OCI-LY3 (cell line): ENCODE data around the gene ALDOA.

Experiments
- H2AFZ ChIP-seq: fragments of 200-600, 300-600 bp; shearing (Covaris generic); 2 replicates; pipeline ENCODE4 v1.6.0; 2014; ENCODE audit warnings: antibody characterized with exemption, low read depth, low read length
- H3K27ac ChIP-seq: fragments of 200-600, 300-600 bp; sonication (generic); 2 replicates; pipeline ENCODE4 v1.5.1; 2014; ENCODE audit warnings: mild to moderate bottlenecking, low read length, moderate library complexity, mixed read lengths
- H3K27me3 ChIP-seq: fragments of 200-600, 300-600 bp; sonication (generic); 2 replicates; pipeline ENCODE4 v1.6.1; 2014; ENCODE audit warnings: low read depth, low read length, mixed read lengths
- H3K36me3 ChIP-seq: fragments of 200-600, 300-600 bp; sonication (generic); replicated peaks from 2 replicates; pipeline ENCODE3; 2014; ENCODE audit warnings: low read depth, low read length, mixed read lengths
- H3K4me1 ChIP-seq: fragments of 300-600, 200-600 bp; sonication (generic); 2 replicates; pipeline ENCODE4 v1.6.1; 2014; ENCODE audit warnings: low read length, mixed read lengths
- H3K4me2 ChIP-seq: fragments of 200-600, 300-600 bp; sonication (generic); 2 replicates; pipeline ENCODE4 v1.6.1; 2014; ENCODE audit warnings: low read length, mixed read lengths
- H3K4me3 ChIP-seq: fragments of 300-600, 200-600 bp; sonication (generic); 2 replicates; pipeline ENCODE4 v1.5.1; 2014; ENCODE audit warnings: antibody characterized with exemption, mild to moderate bottlenecking, low read length, moderate library complexity
- H3K79me2 ChIP-seq: fragments of 300-600, 200-600 bp; shearing (Covaris generic); 2 replicates; pipeline ENCODE4 v1.6.1; 2014; ENCODE audit warnings: mild to moderate bottlenecking, low read length, mixed read lengths
- H3K9ac ChIP-seq: fragments of 300-600, 200-600 bp; shearing (Covaris generic); 2 replicates; pipeline ENCODE4 v1.6.0; 2014; ENCODE audit warnings: mild to moderate bottlenecking, low read length, moderate library complexity
- H3K9me3 ChIP-seq: fragments of 200-600, 300-600 bp; shearing (Covaris generic); 2 replicates; pipeline ENCODE4 v1.6.1; 2014; ENCODE audit warnings: low read length, mixed read lengths; ENCODE audit not compliant: insufficient read depth
- H4K20me1 ChIP-seq: fragments of 200-600, 300-600 bp; sonication (generic); 2 replicates; pipeline ENCODE4 v1.6.1; 2016; ENCODE audit warnings: low read length, mixed read lengths; ENCODE audit not compliant: insufficient read depth
- CTCF ChIP-seq: fragments of 200-600, 300-600 bp; sonication (generic); IDR thresholded peaks from 2 replicates; pipeline ENCODE4 v1.5.1; 2014; ENCODE audit warnings: antibody characterized with exemption, low read length, low read depth
- EZH2phosphoT487 ChIP-seq: fragments of 200-600 bp; shearing (Covaris generic); IDR thresholded peaks from 2 replicates; pipeline ENCODE4 v1.6.1; 2018; ENCODE audit warnings: antibody characterized with exemption, mixed run types, low read depth

Gene ALDOA

GRCh38 chr16:30094541-30095165 lies 29.1 kb downstream of the ALDOA start:
- H3K4me2 ChIP-seq: no peak overlapping the region
- H3K4me3 ChIP-seq: no peak overlapping the region
- H3K27ac ChIP-seq: no peak overlapping the region
- H3K27me3 ChIP-seq: no peaks in the 10 kb centered on the region
- H4K20me1 ChIP-seq: no peaks in the 10 kb centered on the region
- no peak overlapping the region for H2AFZ ChIP-seq
- no peaks in the 10 kb centered on the region for H3K79me2 ChIP-seq
- no peak overlapping the region for H3K9ac ChIP-seq
- no peak for TF ChIP-seq EZH2phosphoT487
- TF ChIP-seq CTCF: no peak
- H3K4me1 ChIP-seq: peaks cover 7% of the 10 kb centered on the region
- peaks cover 4% of the 10 kb centered on the region for H3K36me3 ChIP-seq
- H3K9me3 ChIP-seq: peaks cover 11% of the 10 kb centered on the region; the same call in 1 of the 2 replicates

- no peak overlapping the region for H2AFZ ChIP-seq
- H3K36me3 ChIP-seq: peaks cover 4% of the 10 kb centered on the region
- H3K4me2 ChIP-seq: no peak overlapping the region
- H3K27ac ChIP-seq: no peak overlapping the region
- peaks cover 7% of the 10 kb centered on the region for H3K4me1 ChIP-seq
- H3K27me3 ChIP-seq: no peaks in the 10 kb centered on the region
- no peak overlapping the region for H3K9ac ChIP-seq
- no peaks in the 10 kb centered on the region for H4K20me1 ChIP-seq
- H3K9me3 ChIP-seq: peaks cover 11% of the 10 kb centered on the region; the same call in 1 of the 2 replicates
- H3K4me3 ChIP-seq: no peak overlapping the region
- no peaks in the 10 kb centered on the region for H3K79me2 ChIP-seq
- TF ChIP-seq EZH2phosphoT487: no peak
- TF ChIP-seq CTCF: no peak
Observed at GRCh38 chr16:30095166-30096078, 29.9 kb downstream of the ALDOA start.

GRCh38 chr16:30096105-30096861 lies 30.7 kb downstream of the ALDOA start, which contains the start of gene YPEL3:
YPEL3 (minus strand) TSS chr16:30096213; CDS start chr16:30095482, 731 bp downstream.
- H3K9ac ChIP-seq: no peak within 1 kb of the TSS
- H3K27ac ChIP-seq: no peak within 1 kb of the TSS
- H2AFZ ChIP-seq: no peak within 1 kb of the TSS
- no peak within 1 kb of the TSS for H3K4me3 ChIP-seq
- no peaks in the 10 kb centered on the region for H3K79me2 ChIP-seq
- peaks cover 4% of the 10 kb centered on the region for H3K36me3 ChIP-seq
- no peak for TF ChIP-seq EZH2phosphoT487
- no peak for TF ChIP-seq CTCF
- peaks cover 11% of the 10 kb centered on the region; the same call in 1 of the 2 replicates for H3K9me3 ChIP-seq
- H3K27me3 ChIP-seq: no peaks in the 10 kb centered on the region
- H3K4me1 ChIP-seq: peaks cover 7% of the 10 kb centered on the region
- no peak within 1 kb of the TSS for H3K4me2 ChIP-seq
- no peaks in the 10 kb centered on the region for H4K20me1 ChIP-seq
